Measurements from ENCODE around the gene TTL.
A peak's percentile ranks its signal among the peaks of the same experiment; 100 is the strongest.
"Not testable (repeated sequence)": the region's sequence is repeated elsewhere in the genome, so short reads cannot be mapped to it uniquely, and the experiment has no call there.

The TTL gene

GRCh38 chr2:112540906-112541305, 59.0 kb downstream of the TTL start:
- Histone ChIP-seq H3K27ac (ENCODE audit: low read depth, low read length) (no peak overlapping the region), H3K36me3 (ENCODE audit: control insufficient read depth in 1 of 2, insufficient read depth in 2 of 2, low read length in 2 of 2) (no peaks in the 10 kb centered on the region)

GRCh38 chr2:112541315-112542122, 59.6 kb downstream of the TTL start:
- H3K9ac ChIP-seq (ENCODE audit: low read depth in 1 of 2, low read length in 2 of 2), result peak overlapping the region; percentile 68 to 71
- H3K9me3 ChIP-seq (ENCODE audit: control insufficient read depth in 1 of 2, low read length in 2 of 2), result no peaks in the 10 kb centered on the region
- peak overlapping the region; percentile 77 for H3K27ac ChIP-seq (ENCODE audit: low read depth, low read length)
- H3K4me3 ChIP-seq (ENCODE audit: low read depth in 1 of 2, low read length in 2 of 2), result peak overlapping the region; percentile 78 to 98
- peaks cover 0 to 3% of the 10 kb centered on the region in 2 donors for H3K36me3 ChIP-seq (ENCODE audit: control insufficient read depth in 1 of 2, insufficient read depth in 2 of 2, low read length in 2 of 2)
- peaks cover 15 to 16% of the 10 kb centered on the region in 2 donors for H3K4me1 ChIP-seq (ENCODE audit: control insufficient read depth in 1 of 2, insufficient read depth in 2 of 2, low read length in 2 of 2)
- H3K27me3 ChIP-seq (ENCODE audit: control insufficient read depth in 1 of 2, insufficient read depth in 2 of 2, low read length in 2 of 2), result no peaks in the 10 kb centered on the region

More at GRCh38 chr2:112540906-112541305, 59.0 kb downstream of the TTL start:
- Histone ChIP-seq H3K9me3 (ENCODE audit: control insufficient read depth in 1 of 2, low read length in 2 of 2) (no peaks in the 10 kb centered on the region), H3K27me3 (ENCODE audit: control insufficient read depth in 1 of 2, insufficient read depth in 2 of 2, low read length in 2 of 2) (no peaks in the 10 kb centered on the region), H3K4me1 (ENCODE audit: control insufficient read depth in 1 of 2, insufficient read depth in 2 of 2, low read length in 2 of 2) (peaks cover 15 to 16% of the 10 kb centered on the region in 2 donors), H3K4me3 (ENCODE audit: low read depth in 1 of 2, low read length in 2 of 2) (peak overlapping the region in 1 of 2 donors; percentile 78), H3K9ac (ENCODE audit: low read depth in 1 of 2, low read length in 2 of 2) (no peak overlapping the region)

- H3K4me1 ChIP-seq (ENCODE audit: control insufficient read depth in 1 of 2, insufficient read depth in 2 of 2, low read length in 2 of 2), result peaks cover 15 to 16% of the 10 kb centered on the region in 2 donors
- H3K9me3 ChIP-seq (ENCODE audit: control insufficient read depth in 1 of 2, low read length in 2 of 2), result no peaks in the 10 kb centered on the region
- H3K36me3 ChIP-seq (ENCODE audit: control insufficient read depth in 1 of 2, insufficient read depth in 2 of 2, low read length in 2 of 2), result peaks cover 5 to 10% of the 10 kb centered on the region in 2 donors
- H3K27me3 ChIP-seq (ENCODE audit: control insufficient read depth in 1 of 2, insufficient read depth in 2 of 2, low read length in 2 of 2), result no peaks in the 10 kb centered on the region
- peak within 1 kb of the TSS; percentile 68 to 71 for H3K9ac ChIP-seq (ENCODE audit: low read depth in 1 of 2, low read length in 2 of 2)
- peak within 1 kb of the TSS; percentile 78 to 98 for H3K4me3 ChIP-seq (ENCODE audit: low read depth in 1 of 2, low read length in 2 of 2)
- peak within 1 kb of the TSS; percentile 77 for H3K27ac ChIP-seq (ENCODE audit: low read depth, low read length)
Measured at GRCh38 chr2:112542123-112542983, 60.4 kb downstream of the TTL start, which contains the start of gene POLR1B. Gene POLR1B (plus strand): TSS chr2:112542465. CDS start chr2:112542495, 30 bp downstream.

GRCh38 chr2:112542984-112543661, 61.2 kb downstream of the TTL start:
- peak overlapping the region; percentile 78 to 98 for H3K4me3 ChIP-seq (ENCODE audit: low read depth in 1 of 2, low read length in 2 of 2)
- no peak overlapping the region for H3K27ac ChIP-seq (ENCODE audit: low read depth, low read length)
- H3K27me3 ChIP-seq (ENCODE audit: control insufficient read depth in 1 of 2, insufficient read depth in 2 of 2, low read length in 2 of 2), result no peaks in the 10 kb centered on the region
- no peaks in the 10 kb centered on the region for H3K9me3 ChIP-seq (ENCODE audit: control insufficient read depth in 1 of 2, low read length in 2 of 2)
- H3K36me3 ChIP-seq (ENCODE audit: control insufficient read depth in 1 of 2, insufficient read depth in 2 of 2, low read length in 2 of 2), result peaks cover 13 to 18% of the 10 kb centered on the region in 2 donors
- peaks cover 15 to 16% of the 10 kb centered on the region in 2 donors for H3K4me1 ChIP-seq (ENCODE audit: control insufficient read depth in 1 of 2, insufficient read depth in 2 of 2, low read length in 2 of 2)
- H3K9ac ChIP-seq (ENCODE audit: low read depth in 1 of 2, low read length in 2 of 2), result peak overlapping the region; percentile 68 to 71

- no peak overlapping the region for H3K4me3 ChIP-seq (ENCODE audit: low read depth in 1 of 2, low read length in 2 of 2)
- no peaks in the 10 kb centered on the region for H3K9me3 ChIP-seq (ENCODE audit: control insufficient read depth in 1 of 2, low read length in 2 of 2)
- peaks cover 9 to 15% of the 10 kb centered on the region in 2 donors for H3K4me1 ChIP-seq (ENCODE audit: control insufficient read depth in 1 of 2, insufficient read depth in 2 of 2, low read length in 2 of 2)
- H3K27me3 ChIP-seq (ENCODE audit: control insufficient read depth in 1 of 2, insufficient read depth in 2 of 2, low read length in 2 of 2), result no peaks in the 10 kb centered on the region
- H3K9ac ChIP-seq (ENCODE audit: low read depth in 1 of 2, low read length in 2 of 2), result no peak overlapping the region
- H3K27ac ChIP-seq (ENCODE audit: low read depth, low read length), result no peak overlapping the region
- H3K36me3 ChIP-seq (ENCODE audit: control insufficient read depth in 1 of 2, insufficient read depth in 2 of 2, low read length in 2 of 2), result peaks cover 30 to 53% of the 10 kb centered on the region in 2 donors
Measured at GRCh38 chr2:112547333-112547732, 65.4 kb downstream of the TTL start.

- Histone ChIP-seq H3K27me3 (ENCODE audit: control insufficient read depth in 1 of 2, insufficient read depth in 2 of 2, low read length in 2 of 2) (no peaks in the 10 kb centered on the region), H3K4me1 (ENCODE audit: control insufficient read depth in 1 of 2, insufficient read depth in 2 of 2, low read length in 2 of 2) (no peaks in the 10 kb centered on the region), H3K9ac (ENCODE audit: low read depth in 1 of 2, low read length in 2 of 2) (no peak overlapping the region), H3K9me3 (ENCODE audit: control insufficient read depth in 1 of 2, low read length in 2 of 2) (no peaks in the 10 kb centered on the region), H3K27ac (ENCODE audit: low read depth, low read length) (no peak overlapping the region), H3K4me3 (ENCODE audit: low read depth in 1 of 2, low read length in 2 of 2) (no peak overlapping the region), H3K36me3 (ENCODE audit: control insufficient read depth in 1 of 2, insufficient read depth in 2 of 2, low read length in 2 of 2) (peaks cover 38 to 68% of the 10 kb centered on the region in 2 donors)
Measured at GRCh38 chr2:112548980-112549379, 67.0 kb downstream of the TTL start.

- Histone ChIP-seq H3K36me3 (ENCODE audit: control insufficient read depth in 1 of 2, insufficient read depth in 2 of 2, low read length in 2 of 2) (peaks cover 17 to 76% of the 10 kb centered on the region in 2 donors), H3K9ac (ENCODE audit: low read depth in 1 of 2, low read length in 2 of 2) (no peak overlapping the region), H3K4me1 (ENCODE audit: control insufficient read depth in 1 of 2, insufficient read depth in 2 of 2, low read length in 2 of 2) (no peaks in the 10 kb centered on the region), H3K27me3 (ENCODE audit: control insufficient read depth in 1 of 2, insufficient read depth in 2 of 2, low read length in 2 of 2) (no peaks in the 10 kb centered on the region), H3K9me3 (ENCODE audit: control insufficient read depth in 1 of 2, low read length in 2 of 2) (no peaks in the 10 kb centered on the region), H3K4me3 (ENCODE audit: low read depth in 1 of 2, low read length in 2 of 2) (no peak overlapping the region), H3K27ac (ENCODE audit: low read depth, low read length) (no peak overlapping the region)
Measured at GRCh38 chr2:112566104-112566503, 84.1 kb downstream of the TTL start.

GRCh38 chr2:112566508-112566907, 84.6 kb downstream of the TTL start:
- H3K27me3 ChIP-seq (ENCODE audit: control insufficient read depth in 1 of 2, insufficient read depth in 2 of 2, low read length in 2 of 2); H3K4me1 ChIP-seq (ENCODE audit: control insufficient read depth in 1 of 2, insufficient read depth in 2 of 2, low read length in 2 of 2); H3K27ac ChIP-seq (ENCODE audit: low read depth, low read length); H3K9ac ChIP-seq (ENCODE audit: low read depth in 1 of 2, low read length in 2 of 2); H3K9me3 ChIP-seq (ENCODE audit: control insufficient read depth in 1 of 2, low read length in 2 of 2); H3K4me3 ChIP-seq (ENCODE audit: low read depth in 1 of 2, low read length in 2 of 2): not testable (repeated sequence)
- H3K36me3 ChIP-seq (ENCODE audit: control insufficient read depth in 1 of 2, insufficient read depth in 2 of 2, low read length in 2 of 2), result peaks cover 15 to 76% of the 10 kb centered on the region in 2 donors

- no peak overlapping the region for H3K9ac ChIP-seq (ENCODE audit: low read depth in 1 of 2, low read length in 2 of 2)
- H3K27me3 ChIP-seq (ENCODE audit: control insufficient read depth in 1 of 2, insufficient read depth in 2 of 2, low read length in 2 of 2), result no peaks in the 10 kb centered on the region
- no peak overlapping the region for H3K4me3 ChIP-seq (ENCODE audit: low read depth in 1 of 2, low read length in 2 of 2)
- H3K9me3 ChIP-seq (ENCODE audit: control insufficient read depth in 1 of 2, low read length in 2 of 2), result no peaks in the 10 kb centered on the region
- no peaks in the 10 kb centered on the region for H3K4me1 ChIP-seq (ENCODE audit: control insufficient read depth in 1 of 2, insufficient read depth in 2 of 2, low read length in 2 of 2)
- no peak overlapping the region for H3K27ac ChIP-seq (ENCODE audit: low read depth, low read length)
- peaks cover 38 to 91% of the 10 kb centered on the region in 2 donors for H3K36me3 ChIP-seq (ENCODE audit: control insufficient read depth in 1 of 2, insufficient read depth in 2 of 2, low read length in 2 of 2)
Measured at GRCh38 chr2:112572005-112572404, 90.0 kb downstream of the TTL start.

Measured in duodenal mucosa (tissue), 2 donors.